Dendritic cell treated with granulocyte-macrophage colony-stimulating factor and Interleukin-4, amounts not matched to agents 40 ng/mL and 50 ng/mL, for 4 days (primary cell): ENCODE data around the gene FBXL16.
A peak's percentile ranks its signal among the peaks of the same experiment; 100 is the strongest.

Experiments
- H3K27ac Mint-ChIP-seq: one replicate; pipeline ENCODE4 v1.8.0; 2022; ENCODE audit warnings: mild to moderate bottlenecking, mixed read lengths
- H3K27me3 Mint-ChIP-seq: one replicate; pipeline ENCODE4 v1.8.0; 2022; ENCODE audit warnings: mild to moderate bottlenecking, mixed read lengths
- H3K36me3 Mint-ChIP-seq: one replicate; pipeline ENCODE4 v1.8.0; 2022; ENCODE audit warnings: low read depth, mixed read lengths
- H3K4me1 Mint-ChIP-seq: one replicate; pipeline ENCODE4 v1.8.0; 2022; ENCODE audit warnings: low read depth, mixed read lengths
- H3K4me3 Mint-ChIP-seq: one replicate; pipeline ENCODE4 v1.8.0; 2022; ENCODE audit warnings: mild to moderate bottlenecking, moderate library complexity, mixed read lengths
- H3K9me3 Mint-ChIP-seq: one replicate; pipeline ENCODE4 v1.8.0; 2022; ENCODE audit warnings: mixed read lengths
- intact Hi-C: fragments of 100-400 bp; cut with micrococcal nuclease; formaldehyde crosslinking; loops from one replicate; pipeline ENCODE4 v1.15.0; 2022

FBXL16 gene

DNA sequence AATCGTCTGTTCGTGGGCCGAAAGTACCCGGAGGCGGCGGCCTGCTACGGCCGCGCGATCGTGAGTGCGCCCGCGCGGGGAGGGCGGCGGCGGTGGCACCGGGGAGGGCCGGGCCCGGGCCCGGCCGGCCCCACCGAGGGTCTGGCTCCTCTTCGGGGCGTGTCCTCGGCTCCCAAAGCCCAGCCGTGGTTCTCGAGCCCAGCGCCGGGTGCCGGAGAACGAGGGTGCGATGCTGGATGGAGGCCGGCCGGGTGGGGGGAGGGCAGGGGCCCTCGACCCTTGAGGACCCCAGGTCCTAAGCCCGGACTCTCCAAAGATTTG is 25.0 kb downstream of the FBXL16 start:
- H3K4me1 Mint-ChIP-seq = peaks cover 59% of the 10 kb centered on the region
- peak overlapping the region; percentile 88 for H3K27ac Mint-ChIP-seq
- peaks cover 48% of the 10 kb centered on the region for H3K36me3 Mint-ChIP-seq
- H3K27me3 Mint-ChIP-seq = peaks cover 26% of the 10 kb centered on the region
- H3K9me3 Mint-ChIP-seq = no peaks in the 10 kb centered on the region
- intact Hi-C loops = no loop called here
- H3K4me3 Mint-ChIP-seq = peak overlapping the region; percentile 84

DNA sequence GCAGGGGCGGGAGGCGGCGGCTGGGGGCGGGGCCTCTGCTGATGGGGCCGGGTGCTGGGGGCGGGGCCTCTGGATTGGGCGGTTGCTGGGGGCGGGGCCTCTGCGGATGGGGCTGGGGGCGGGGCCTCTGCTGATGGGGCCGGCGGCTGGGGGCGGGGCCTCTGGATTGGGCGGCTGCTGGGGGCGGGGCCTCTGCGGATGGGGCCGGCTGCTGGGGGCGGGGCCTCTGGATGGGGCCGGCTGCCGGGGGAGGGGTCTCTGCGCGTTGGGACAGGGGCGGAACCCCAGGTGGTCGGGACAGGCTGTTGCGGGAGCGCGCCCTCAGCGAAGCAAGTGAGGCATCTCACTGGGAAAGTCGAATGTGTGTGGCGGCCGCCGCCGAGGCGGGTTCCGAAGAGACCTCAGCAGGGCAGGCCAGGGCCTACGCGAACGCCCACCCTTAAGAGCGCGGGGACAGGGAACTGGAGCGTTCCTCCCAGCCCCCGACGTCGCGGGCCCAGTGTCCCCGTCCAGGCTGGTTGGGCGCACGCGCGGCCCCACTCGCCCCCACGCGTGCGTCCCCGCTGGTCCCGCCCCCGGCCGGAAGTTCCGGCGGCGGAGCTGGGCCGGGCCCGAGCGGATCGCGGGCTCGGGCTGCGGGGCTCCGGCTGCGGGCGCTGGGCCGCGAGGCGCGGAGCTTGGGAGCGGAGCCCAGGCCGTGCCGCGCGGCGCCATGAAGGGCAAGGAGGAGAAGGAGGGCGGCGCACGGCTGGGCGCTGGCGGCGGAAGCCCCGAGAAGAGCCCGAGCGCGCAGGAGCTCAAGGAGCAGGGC is 25.6 kb downstream of the FBXL16 start, which contains the start of gene STUB1:
Gene STUB1 (plus strand): TSS at position 597 of the 811 bp plus-strand sequence. CDS start 116 bp downstream, at position 713.
- peaks cover 43% of the 10 kb centered on the region for H3K36me3 Mint-ChIP-seq
- peaks cover 31% of the 10 kb centered on the region for H3K27me3 Mint-ChIP-seq
- H3K27ac Mint-ChIP-seq = peak within 1 kb of the TSS; percentile 88
- intact Hi-C loops = no loop called here
- no peaks in the 10 kb centered on the region for H3K9me3 Mint-ChIP-seq
- peak within 1 kb of the TSS; percentile 84 for H3K4me3 Mint-ChIP-seq
- peaks cover 57% of the 10 kb centered on the region for H3K4me1 Mint-ChIP-seq

DNA sequence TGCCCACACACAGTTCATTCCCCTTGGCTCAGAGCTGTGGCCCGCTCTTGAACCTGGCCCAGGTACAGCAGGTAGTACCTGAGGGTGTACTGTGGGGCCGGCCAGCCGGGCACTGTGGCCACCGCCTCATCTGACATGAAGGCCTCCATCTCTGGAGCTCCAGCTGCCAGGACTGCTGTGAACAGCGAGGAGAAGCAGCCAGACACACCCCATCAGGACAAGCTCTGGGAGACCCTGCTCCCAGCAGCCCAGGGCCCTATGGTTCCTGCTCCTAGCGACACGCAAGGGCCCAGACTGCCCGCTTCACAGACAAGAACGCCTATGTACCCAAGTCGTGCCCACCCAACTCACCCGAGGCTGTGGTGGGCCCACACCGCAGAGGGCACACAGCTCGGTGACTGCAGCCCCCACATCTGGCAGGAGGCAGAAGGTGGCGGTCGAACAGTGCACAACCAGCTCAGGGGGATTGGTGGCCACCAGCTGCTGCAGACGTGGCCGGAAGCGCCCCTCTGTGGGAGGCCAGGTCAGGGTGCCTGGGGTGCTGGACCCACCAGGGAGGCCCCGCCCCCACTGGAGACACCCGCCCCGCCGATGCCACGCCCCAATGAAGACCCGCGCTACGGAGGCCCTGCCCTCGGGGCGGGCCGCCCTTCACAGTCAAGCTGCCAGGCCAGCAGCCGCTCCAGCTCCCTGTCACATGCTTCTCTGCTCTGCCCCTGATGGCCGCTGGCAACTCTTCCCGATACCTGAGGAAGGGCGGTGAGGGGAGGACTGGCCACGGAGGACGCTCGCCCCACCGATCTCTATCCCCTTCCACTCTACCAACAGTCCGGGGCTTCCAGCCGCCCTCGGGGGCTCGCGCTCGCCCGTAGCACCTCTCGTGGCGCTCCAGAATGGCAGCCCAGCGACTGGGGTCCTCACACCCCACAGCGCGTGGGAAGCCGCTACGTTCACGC is 26.5 kb downstream of the FBXL16 start:
- Mint-ChIP-seq H3K9me3 (no peaks in the 10 kb centered on the region), H3K36me3 (peaks cover 43% of the 10 kb centered on the region), H3K4me1 (peaks cover 56% of the 10 kb centered on the region), H3K4me3 (peak overlapping the region; percentile 81), H3K27me3 (peaks cover 37% of the 10 kb centered on the region), H3K27ac (peak overlapping the region; percentile 88)
- intact Hi-C loops = no loop called here

DNA sequence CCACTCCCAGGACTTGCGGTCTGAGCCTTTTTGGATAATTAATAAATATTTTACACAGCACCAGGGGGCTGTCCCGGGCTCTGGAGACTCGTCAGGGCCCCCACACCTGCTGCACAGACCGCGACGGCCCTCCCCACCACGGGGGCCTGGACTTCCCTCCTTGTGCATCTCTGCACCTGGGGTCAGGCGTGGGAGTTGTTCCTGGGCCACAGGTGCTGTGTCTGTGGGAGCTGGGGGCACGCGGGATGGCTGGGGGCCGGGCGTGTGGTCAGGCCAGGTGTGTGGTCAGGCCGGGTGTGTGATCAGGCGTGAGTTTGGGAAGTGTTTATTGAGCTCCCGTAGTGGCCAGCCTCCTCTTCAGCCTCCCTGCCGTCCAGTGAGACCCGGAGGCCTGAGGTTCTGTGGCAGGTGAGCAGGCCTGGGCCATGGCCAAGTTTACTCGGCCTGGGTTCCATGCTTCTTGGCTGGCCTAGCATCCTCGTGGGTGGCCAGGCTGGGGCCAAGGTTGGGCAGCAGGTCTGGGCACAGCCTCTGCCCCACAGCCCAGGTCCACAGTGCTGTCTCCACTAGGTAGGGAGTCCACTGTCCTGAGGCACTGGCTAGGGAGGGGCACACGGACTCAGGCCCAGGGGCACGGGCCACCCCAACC is 27.3 kb downstream of the FBXL16 start:
- H3K27me3 Mint-ChIP-seq = peaks cover 38% of the 10 kb centered on the region
- no peak overlapping the region for H3K4me3 Mint-ChIP-seq
- H3K9me3 Mint-ChIP-seq = no peaks in the 10 kb centered on the region
- peaks cover 51% of the 10 kb centered on the region for H3K4me1 Mint-ChIP-seq
- H3K27ac Mint-ChIP-seq = no peak overlapping the region
- H3K36me3 Mint-ChIP-seq = peaks cover 43% of the 10 kb centered on the region
- intact Hi-C loops = no loop called here

- Mint-ChIP-seq H3K27ac (no peak overlapping the region), H3K9me3 (no peaks in the 10 kb centered on the region), H3K36me3 (peaks cover 43% of the 10 kb centered on the region), H3K4me1 (peaks cover 43% of the 10 kb centered on the region), H3K27me3 (peaks cover 38% of the 10 kb centered on the region), H3K4me3 (no peak overlapping the region)
- intact Hi-C loops = no loop called here
These were observed 28.0 kb downstream of the FBXL16 start for GRCh38 chr16:677316-678190.

DNA sequence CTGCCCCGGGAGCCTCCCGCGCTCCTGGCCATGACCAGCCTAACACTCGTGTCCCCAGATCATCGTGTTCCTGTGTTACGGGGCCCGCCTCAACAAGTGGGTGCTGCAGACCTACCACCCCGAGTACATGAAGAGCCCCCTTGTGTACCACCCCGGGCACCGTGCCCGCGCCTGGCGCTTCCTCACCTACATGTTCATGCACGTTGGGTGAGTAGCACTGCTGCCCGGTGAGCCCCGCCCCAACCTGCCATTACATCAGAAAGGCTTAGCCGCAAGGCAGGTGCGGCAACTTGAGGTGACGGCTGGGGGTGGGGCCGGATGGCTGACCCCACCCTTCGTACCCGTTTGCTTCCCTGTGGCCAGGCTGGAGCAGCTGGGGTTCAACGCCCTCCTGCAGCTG is 28.7 kb downstream of the FBXL16 start:
- intact Hi-C loops = no loop called here
- peaks cover 38% of the 10 kb centered on the region for H3K27me3 Mint-ChIP-seq

GRCh38 chr16:676565-676902 is 29.1 kb downstream of the FBXL16 start:
- intact Hi-C loops = no loop called here
- no peak overlapping the region for H3K4me3 Mint-ChIP-seq

More for the DNA sequence above, 28.7 kb downstream of the FBXL16 start:
- Mint-ChIP-seq H3K4me3 (no peak overlapping the region), H3K4me1 (peaks cover 37% of the 10 kb centered on the region), H3K27ac (no peak overlapping the region), H3K9me3 (no peaks in the 10 kb centered on the region), H3K36me3 (peaks cover 43% of the 10 kb centered on the region)

GRCh38 chr16:675884-676564 is 29.6 kb downstream of the FBXL16 start:
- Mint-ChIP-seq H3K4me3 (no peak overlapping the region), H3K9me3 (no peaks in the 10 kb centered on the region), H3K4me1 (peaks cover 28% of the 10 kb centered on the region), H3K27me3 (peaks cover 38% of the 10 kb centered on the region), H3K36me3 (peaks cover 43% of the 10 kb centered on the region), H3K27ac (no peak overlapping the region)
- intact Hi-C loops = no loop called here

More at GRCh38 chr16:676565-676902, 29.1 kb downstream of the FBXL16 start:
- Mint-ChIP-seq H3K4me1 (peaks cover 33% of the 10 kb centered on the region), H3K27me3 (peaks cover 38% of the 10 kb centered on the region), H3K36me3 (peaks cover 43% of the 10 kb centered on the region), H3K27ac (no peak overlapping the region), H3K9me3 (no peaks in the 10 kb centered on the region)

DNA sequence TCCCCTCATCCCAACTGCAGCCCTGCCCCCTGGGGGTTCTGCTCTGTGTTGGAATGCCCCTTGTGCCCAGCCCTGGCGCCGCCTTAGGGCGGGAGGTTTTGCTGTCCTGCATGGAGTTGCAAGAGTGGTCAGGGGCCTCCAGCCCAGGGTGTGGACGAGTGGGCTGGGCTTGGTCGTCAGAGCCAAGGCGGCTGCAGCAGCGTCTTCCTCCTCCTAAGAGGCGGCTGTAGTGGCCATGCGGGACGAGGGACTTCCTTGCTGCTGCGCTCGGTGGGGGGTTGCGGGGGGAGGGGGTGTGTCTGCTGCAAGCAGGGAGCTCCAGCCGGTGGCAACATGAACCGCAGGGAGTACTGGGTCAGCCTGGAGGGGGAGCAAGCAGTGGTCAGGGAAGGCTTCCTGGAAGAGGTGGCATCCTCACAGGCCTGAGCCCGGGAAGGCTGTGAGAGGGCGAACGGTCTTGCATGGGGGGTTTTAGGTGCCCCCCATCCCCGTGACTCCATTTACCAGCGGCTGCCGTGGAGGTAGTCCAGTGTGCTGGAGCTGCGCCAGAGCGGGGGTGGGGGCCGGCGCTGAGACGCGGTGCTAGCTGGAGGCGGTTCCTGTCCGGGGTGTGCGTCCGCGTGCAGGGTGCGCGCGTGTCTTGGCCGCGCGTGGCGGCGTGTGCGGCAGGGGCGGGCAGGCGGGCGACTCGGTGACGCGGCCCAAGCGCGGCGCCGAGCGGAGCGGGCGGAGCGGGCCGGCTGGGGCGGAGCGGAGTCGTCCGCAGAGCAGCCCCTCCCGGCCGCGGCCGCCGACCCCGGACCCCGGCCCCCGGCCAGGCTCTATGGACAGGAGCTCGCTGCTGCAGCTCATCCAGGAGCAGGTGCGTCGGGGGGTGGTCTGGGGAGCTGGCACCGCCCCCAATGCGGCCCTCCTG is 30.4 kb downstream of the FBXL16 start, which contains the start of gene RHBDL1:
Gene RHBDL1 (plus strand): TSS at position 704 of the 916 bp plus-strand sequence. CDS start 120 bp downstream, at position 824.
- H3K4me3 Mint-ChIP-seq = peak within 1 kb of the TSS; percentile 66
- H3K27me3 Mint-ChIP-seq = peaks cover 38% of the 10 kb centered on the region
- peaks cover 25% of the 10 kb centered on the region for H3K4me1 Mint-ChIP-seq
- peak within 1 kb of the TSS; percentile 10 for H3K27ac Mint-ChIP-seq
- H3K36me3 Mint-ChIP-seq = peaks cover 49% of the 10 kb centered on the region
- intact Hi-C loops = no loop called here
- H3K9me3 Mint-ChIP-seq = no peaks in the 10 kb centered on the region

DNA sequence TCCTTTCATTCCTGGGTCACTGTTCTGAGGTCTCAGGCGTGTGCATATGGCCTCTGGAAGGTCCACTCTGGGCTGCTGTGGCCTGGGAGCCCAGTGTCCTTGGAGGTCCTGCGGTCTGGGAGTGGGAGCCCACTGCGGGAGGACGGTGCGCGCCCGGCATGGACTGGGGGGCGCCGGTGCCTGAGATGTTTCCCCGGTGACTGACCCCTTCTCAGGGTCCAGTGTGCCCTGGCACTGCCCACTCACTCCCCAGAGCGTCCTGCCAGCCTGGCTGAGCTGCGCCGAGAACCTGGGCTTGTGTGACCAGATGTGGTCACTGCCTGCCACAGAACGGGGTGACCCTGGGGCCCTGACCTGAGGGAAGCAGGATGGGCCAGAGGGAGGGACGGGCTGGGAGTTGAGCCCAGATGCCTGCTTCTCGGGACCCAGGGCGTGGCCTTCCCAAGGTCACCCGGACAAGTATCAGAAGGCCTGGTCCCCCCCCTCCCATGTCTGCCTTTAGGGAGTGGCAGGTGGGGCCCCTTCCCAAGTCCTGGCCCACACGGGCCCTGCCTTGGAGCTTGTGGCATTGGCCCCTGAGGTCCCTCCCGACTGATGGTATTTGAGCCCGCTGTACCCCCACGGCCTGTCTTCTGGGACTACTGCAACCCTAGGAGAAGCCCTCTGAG is 31.3 kb downstream of the FBXL16 start:
- intact Hi-C loops = no loop called here
- H3K4me1 Mint-ChIP-seq = peaks cover 25% of the 10 kb centered on the region
- H3K27ac Mint-ChIP-seq = peak overlapping the region; percentile 10
- no peaks in the 10 kb centered on the region for H3K9me3 Mint-ChIP-seq
- H3K36me3 Mint-ChIP-seq = peaks cover 57% of the 10 kb centered on the region
- peaks cover 38% of the 10 kb centered on the region for H3K27me3 Mint-ChIP-seq
- H3K4me3 Mint-ChIP-seq = no peak overlapping the region

- H3K4me3 Mint-ChIP-seq = no peak overlapping the region
- peaks cover 38% of the 10 kb centered on the region for H3K27me3 Mint-ChIP-seq
- intact Hi-C loops = no loop called here
- no peak overlapping the region for H3K27ac Mint-ChIP-seq
- peaks cover 65% of the 10 kb centered on the region for H3K36me3 Mint-ChIP-seq
- no peaks in the 10 kb centered on the region for H3K9me3 Mint-ChIP-seq
- H3K4me1 Mint-ChIP-seq = peaks cover 25% of the 10 kb centered on the region
These were observed 32.1 kb downstream of the FBXL16 start for GRCh38 chr16:673399-673991.
